MM.1S (cell line): ENCODE measurements around the gene ZFP37.
"Not testable (repeated sequence)": the region's sequence is repeated elsewhere in the genome, so short reads cannot be mapped to it uniquely, and the experiment has no call there.

Experiments
- DNase-seq: peaks from one replicate; pipeline ENCODE4 v3.0.0-alpha.2; 2015
- H2AFZ ChIP-seq: fragments of 300-600 bp; sonication (generic); 2 replicates; pipeline ENCODE4 v1.6.0; 2016; ENCODE audit warnings: antibody characterized with exemption, low read length
- H3F3A ChIP-seq: fragments of 300-600 bp; sonication (generic); 2 replicates; pipeline ENCODE4 v1.6.1; 2016; ENCODE audit warnings: mild to moderate bottlenecking, antibody characterized with exemption, low read length, moderate library complexity, mixed read lengths; ENCODE audit not compliant: insufficient read depth
- H3K27ac ChIP-seq: fragments of 300-600 bp; sonication (generic); 2 replicates; pipeline ENCODE4 v1.5.1; 2016; ENCODE audit warnings: mild to moderate bottlenecking, low read length
- H3K27me3 ChIP-seq: fragments of 300-600 bp; sonication (generic); replicated peaks from 2 replicates; pipeline ENCODE4 v1.6.0; 2016; ENCODE audit warnings: low read length; ENCODE audit not compliant: insufficient read depth
- H3K36me3 ChIP-seq: fragments of 300-600 bp; sonication (generic); replicated peaks from 2 replicates; pipeline ENCODE4 v1.6.1; 2016; ENCODE audit warnings: mild to moderate bottlenecking, low read length, mixed read lengths; ENCODE audit not compliant: insufficient read depth
- H3K4me1 ChIP-seq: fragments of 300-600 bp; sonication (generic); 2 replicates; pipeline ENCODE4 v1.6.1; 2016; ENCODE audit warnings: low read length, mixed read lengths
- H3K4me2 ChIP-seq: fragments of 300-600 bp; sonication (generic); 2 replicates; pipeline ENCODE4 v1.6.0; 2016; ENCODE audit warnings: low read depth, low read length
- H3K4me3 ChIP-seq: fragments of 300-600 bp; sonication (generic); 2 replicates; pipeline ENCODE4 v1.5.1; 2016; ENCODE audit warnings: low read length, mixed read lengths
- H3K79me2 ChIP-seq: fragments of 300-600 bp; sonication (generic); 2 replicates; pipeline ENCODE4 v1.6.1; 2016; ENCODE audit warnings: mixed run types, low read length, mixed read lengths
- H3K9ac ChIP-seq: fragments of 300-600 bp; sonication (generic); 2 replicates; pipeline ENCODE4 v1.6.1; 2016; ENCODE audit warnings: low read length, mixed read lengths
- H3K9me2 ChIP-seq: fragments of 300-600 bp; sonication (generic); replicated peaks from 2 replicates; pipeline ENCODE4 v1.6.1; 2016; ENCODE audit warnings: mild to moderate bottlenecking, low read length, mixed read lengths; ENCODE audit not compliant: insufficient read depth
- H3K9me3 ChIP-seq: fragments of 300-600 bp; sonication (generic); replicated peaks from 2 replicates; pipeline ENCODE4 v1.6.1; 2016; ENCODE audit warnings: mild to moderate bottlenecking, low read length, mixed read lengths; ENCODE audit not compliant: insufficient read depth
- H4K20me1 ChIP-seq: fragments of 300-600 bp; sonication (generic); 2 replicates; pipeline ENCODE4 v1.6.1; 2016; ENCODE audit warnings: mild to moderate bottlenecking, low read length, moderate library complexity, mixed read lengths; ENCODE audit not compliant: insufficient read depth
- CTCF ChIP-seq: fragments of 300-600 bp; sonication (generic); IDR thresholded peaks from 2 replicates; pipeline ENCODE4 v1.5.1; 2016; ENCODE audit warnings: antibody characterized with exemption, low read length, mixed read lengths
- EZH2 ChIP-seq: fragments of 300-600 bp; sonication (generic); optimal IDR thresholded peaks from 2 replicates; pipeline ENCODE3; 2017; ENCODE audit warnings: low read depth, mild to moderate bottlenecking, antibody characterized with exemption, low read length, mixed read lengths
- EZH2phosphoT487 ChIP-seq: fragments of 300-600 bp; sonication (generic); IDR thresholded peaks from 2 replicates; pipeline ENCODE4 v1.6.1; 2018; ENCODE audit warnings: antibody characterized with exemption, low read length

ZFP37 gene

DNA sequence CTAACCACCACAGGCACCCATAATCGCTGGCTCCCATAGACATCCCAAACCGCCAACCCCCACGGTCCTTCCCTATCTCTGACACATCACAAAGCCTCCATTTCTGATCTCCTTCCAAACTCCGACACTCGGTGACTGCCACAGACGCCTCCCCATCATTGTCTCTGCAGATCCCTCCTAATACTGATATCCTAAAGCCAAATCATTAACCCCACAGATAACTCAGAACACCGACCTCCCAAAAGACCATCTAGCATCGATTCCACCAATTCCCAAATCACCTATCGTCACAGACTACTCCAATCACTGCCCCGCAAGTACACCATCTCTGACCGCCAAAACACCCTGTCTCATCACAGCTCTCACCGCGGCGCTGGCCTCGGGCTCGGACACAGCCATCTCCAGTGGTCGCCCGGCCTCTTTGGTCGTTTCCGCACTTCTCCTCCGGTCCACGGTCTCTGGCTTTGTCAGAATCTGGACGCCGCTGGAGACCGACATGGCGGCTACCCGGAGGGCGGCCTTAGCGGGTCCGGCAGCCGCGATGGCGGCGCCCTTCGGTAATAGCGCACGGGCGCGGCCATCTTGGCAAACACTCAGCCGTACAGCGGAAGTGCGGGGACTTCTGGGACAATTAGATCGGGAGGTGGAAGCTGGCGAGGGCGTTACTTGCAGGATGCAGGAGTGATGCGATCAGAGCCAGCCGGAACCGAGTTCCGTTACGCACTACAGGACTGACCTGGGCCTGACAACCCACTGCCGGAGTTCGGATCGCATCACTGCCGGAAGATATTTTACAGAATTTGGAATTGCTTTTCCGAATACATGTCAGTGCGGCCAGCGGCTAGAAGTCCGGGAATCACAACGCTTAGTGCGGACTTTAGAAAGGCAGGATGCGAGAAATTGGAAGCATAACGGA is at the start of gene ZFP37:
Gene ZFP37 (minus strand): TSS at position 534 of the 916 bp plus-strand sequence. CDS start 36 bp downstream, at position 498.
- Histone ChIP-seq H3K4me3 (peak within 1 kb of the TSS; percentile 71), H2AFZ (peak within 1 kb of the TSS; percentile 91), H3K27ac (no peak within 1 kb of the TSS), H3K9me3 (no peaks in the 10 kb centered on the region), H3F3A (no peaks in the 10 kb centered on the region), H3K4me1 (no peaks in the 10 kb centered on the region), H4K20me1 (no peaks in the 10 kb centered on the region), H3K9me2 (no peaks in the 10 kb centered on the region), H3K4me2 (peak within 1 kb of the TSS; percentile 56), H3K27me3 (no peaks in the 10 kb centered on the region), H3K36me3 (no peaks in the 10 kb centered on the region), H3K9ac (0 out of 2 replicates have a peak within 1 kb of the TSS, but pooled peaks have one; percentile 7), H3K79me2 (no peaks in the 10 kb centered on the region)
- no peak for TF ChIP-seq EZH2
- TF ChIP-seq EZH2phosphoT487, result no peak
- TF ChIP-seq CTCF, result no peak
- peak; percentile 71 for DNase-seq

- H3K9me3 ChIP-seq, H2AFZ ChIP-seq, H3K36me3 ChIP-seq, H3F3A ChIP-seq, H3K4me3 ChIP-seq, H3K9me2 ChIP-seq, DNase-seq, H3K4me2 ChIP-seq, H3K27ac ChIP-seq, H3K27me3 ChIP-seq, H3K4me1 ChIP-seq, H3K79me2 ChIP-seq, H3K9ac ChIP-seq, H4K20me1 ChIP-seq: not testable (repeated sequence)
Measured at GRCh38 chr9:113105345-113105744, 48.8 kb upstream of the ZFP37 start.

DNA sequence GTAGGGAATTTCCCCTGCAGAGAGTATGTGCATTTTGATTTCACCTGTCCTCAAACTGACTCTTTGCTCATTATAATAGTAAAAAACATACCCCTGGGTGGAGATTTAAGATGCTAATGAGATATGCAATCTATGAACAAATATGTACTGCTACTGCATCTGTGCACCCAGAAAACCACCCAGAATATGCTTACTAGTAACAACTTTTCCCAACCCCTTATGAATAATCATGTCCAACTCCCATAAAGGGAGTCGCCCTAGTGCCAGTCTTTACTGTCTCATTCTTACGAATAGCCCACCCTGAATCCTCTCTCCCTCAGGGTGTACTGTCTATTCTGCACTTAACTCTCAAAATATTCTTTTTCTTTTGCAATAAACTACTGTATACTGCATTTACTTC is 39.0 kb upstream of the ZFP37 start:
- Histone ChIP-seq H3K36me3 (no peaks in the 10 kb centered on the region), H3K27ac (no peak overlapping the region)
- TF ChIP-seq CTCF, result no peak
- TF ChIP-seq EZH2, result no peak
- TF ChIP-seq EZH2phosphoT487, result no peak

GRCh38 chr9:113089924-113090323 is 33.4 kb upstream of the ZFP37 start:
- not testable (repeated sequence) for DNase-seq, H3K27me3 ChIP-seq, H3F3A ChIP-seq, H3K79me2 ChIP-seq, H3K9me3 ChIP-seq, H3K9me2 ChIP-seq, H2AFZ ChIP-seq, H3K4me2 ChIP-seq, H3K36me3 ChIP-seq, H3K4me1 ChIP-seq, H3K9ac ChIP-seq, H3K4me3 ChIP-seq, H3K27ac ChIP-seq, H4K20me1 ChIP-seq

More for the DNA sequence above, 39.0 kb upstream of the ZFP37 start:
- H3F3A ChIP-seq, result no peaks in the 10 kb centered on the region
- H3K9me2 ChIP-seq, result no peaks in the 10 kb centered on the region
- H3K4me1 ChIP-seq, result no peaks in the 10 kb centered on the region
- no peak overlapping the region for H3K9ac ChIP-seq
- no peaks in the 10 kb centered on the region for H4K20me1 ChIP-seq
- no peaks in the 10 kb centered on the region for H3K9me3 ChIP-seq
- no peak for DNase-seq
- no peak overlapping the region for H3K4me2 ChIP-seq
- H2AFZ ChIP-seq, result no peak overlapping the region
- H3K27me3 ChIP-seq, result no peaks in the 10 kb centered on the region; the same call in 1 of the 2 replicates
- H3K4me3 ChIP-seq, result no peak overlapping the region
- no peaks in the 10 kb centered on the region for H3K79me2 ChIP-seq

DNA sequence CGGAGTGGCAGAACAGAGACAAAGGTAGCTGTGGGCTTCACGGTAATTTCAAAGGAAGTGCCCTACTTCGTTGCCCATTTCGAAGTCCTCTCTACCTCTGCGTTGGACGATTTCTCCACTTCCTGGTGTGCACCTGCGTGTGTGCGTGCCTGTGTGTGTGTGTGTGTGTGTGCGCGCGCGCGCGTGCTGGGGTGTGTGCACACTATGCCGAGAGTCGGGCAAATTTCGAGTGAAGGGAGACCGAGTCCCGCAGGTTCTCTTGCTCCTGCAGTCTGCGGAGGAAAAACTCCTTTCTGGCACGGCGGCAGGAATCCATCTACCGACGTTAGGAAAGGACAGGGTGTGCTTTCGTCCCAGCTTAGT is 32.6 kb upstream of the ZFP37 start:
- not testable (repeated sequence) for H2AFZ ChIP-seq, H3K9me2 ChIP-seq, H3K79me2 ChIP-seq, H3K4me1 ChIP-seq, H3K4me2 ChIP-seq, DNase-seq, H3K36me3 ChIP-seq, H3K4me3 ChIP-seq, H4K20me1 ChIP-seq, H3K27me3 ChIP-seq, H3K27ac ChIP-seq, H3F3A ChIP-seq, H3K9ac ChIP-seq, H3K9me3 ChIP-seq

GRCh38 chr9:113088456-113089142 is 32.1 kb upstream of the ZFP37 start:
- H3K9me2 ChIP-seq, H2AFZ ChIP-seq, H3F3A ChIP-seq, H3K27ac ChIP-seq, H3K36me3 ChIP-seq, H3K9ac ChIP-seq, H3K79me2 ChIP-seq, H3K4me1 ChIP-seq, H3K27me3 ChIP-seq, H3K9me3 ChIP-seq, H3K4me2 ChIP-seq, DNase-seq, H4K20me1 ChIP-seq, H3K4me3 ChIP-seq: not testable (repeated sequence)
